ENCODE results near the gene MTFMT.

Gene MTFMT

GRCh38 chr15:64951777-64952418 is 77.5 kb downstream of the MTFMT start:
- no peak overlapping the region for H3K4me3 ChIP-seq (ENCODE audit: low read depth, low read length)
- no peak for TF ChIP-seq CTCF (IDR thresholded peaks at IDR 0.05; ENCODE audit: low read depth, low read length, missing control alignments)
- no peak for DNase-seq (ENCODE audit: low read depth)

Measured in GM12864 (cell line).